ENCODE measurements around the gene SUN3.

Gene SUN3

GRCh38 chr7:48028938-48029337 is at the start of gene SUN3:
Gene SUN3, minus strand, starts transcription at chr7:48029107. Its CDS starts 169 bp downstream, at chr7:48028938.
- no peak for DNase-seq (ENCODE audit: low read depth, low spot score)

- DNase-seq (ENCODE audit: low read depth, low spot score) = no peak
These were observed 49.6 kb upstream of the SUN3 start for GRCh38 chr7:48078470-48078869.

- DNase-seq (ENCODE audit: low read depth, low spot score) = no peak
These were observed 48.5 kb upstream of the SUN3 start for GRCh38 chr7:48077423-48077822.

- DNase-seq (ENCODE audit: low read depth, low spot score) = no peak
These were observed 45.3 kb upstream of the SUN3 start for GRCh38 chr7:48074204-48074654.

GRCh38 chr7:48067475-48067874 is 38.6 kb upstream of the SUN3 start:
- no peak for DNase-seq (ENCODE audit: low read depth, low spot score)

GRCh38 chr7:48063985-48064384 is 35.1 kb upstream of the SUN3 start:
- no peak for DNase-seq (ENCODE audit: low read depth, low spot score)

GRCh38 chr7:48059706-48060105 is 30.8 kb upstream of the SUN3 start:
- no peak for DNase-seq (ENCODE audit: low read depth, low spot score)

GRCh38 chr7:48058990-48059389 is 30.1 kb upstream of the SUN3 start:
- no peak for DNase-seq (ENCODE audit: low read depth, low spot score)

- DNase-seq (ENCODE audit: low read depth, low spot score) = no peak
These were observed 24.8 kb upstream of the SUN3 start for GRCh38 chr7:48053736-48054135.

GRCh38 chr7:48052748-48053147 is 23.8 kb upstream of the SUN3 start:
- no peak for DNase-seq (ENCODE audit: low read depth, low spot score)

GRCh38 chr7:48049850-48050249 is 20.9 kb upstream of the SUN3 start:
- DNase-seq (ENCODE audit: low read depth, low spot score) = no peak

GRCh38 chr7:48048113-48048512 is 19.2 kb upstream of the SUN3 start:
- no peak for DNase-seq (ENCODE audit: low read depth, low spot score)

GRCh38 chr7:48046458-48046857 is 17.6 kb upstream of the SUN3 start:
- no peak for DNase-seq (ENCODE audit: low read depth, low spot score)

- DNase-seq (ENCODE audit: low read depth, low spot score) = no peak
These were observed 16.4 kb upstream of the SUN3 start for GRCh38 chr7:48045195-48045765.

GRCh38 chr7:48042636-48043035 is 13.7 kb upstream of the SUN3 start:
- DNase-seq (ENCODE audit: low read depth, low spot score) = no peak

GRCh38 chr7:48042216-48042615 is 13.3 kb upstream of the SUN3 start:
- no peak for DNase-seq (ENCODE audit: low read depth, low spot score)

- DNase-seq (ENCODE audit: low read depth, low spot score) = no peak
These were observed 12.7 kb upstream of the SUN3 start for GRCh38 chr7:48041653-48041970.

GRCh38 chr7:48040944-48041652 is 12.2 kb upstream of the SUN3 start:
- no peak for DNase-seq (ENCODE audit: low read depth, low spot score)

GRCh38 chr7:48038815-48039506 is 10.1 kb upstream of the SUN3 start:
- no peak for DNase-seq (ENCODE audit: low read depth, low spot score)

- DNase-seq (ENCODE audit: low read depth, low spot score) = no peak
These were observed 7.1 kb upstream of the SUN3 start for GRCh38 chr7:48035967-48036478.

- DNase-seq (ENCODE audit: low read depth, low spot score) = peak; percentile 71
These were observed 6.5 kb upstream of the SUN3 start, which contains the start of gene C7orf57 for GRCh38 chr7:48035301-48035966. Gene C7orf57, plus strand, starts transcription at chr7:48035543. Its CDS starts 766 bp downstream, at chr7:48036309.

GRCh38 chr7:48033922-48034321 is 5.0 kb upstream of the SUN3 start:
- no peak for DNase-seq (ENCODE audit: low read depth, low spot score)
